Cardiac septum (tissue), 1 donor: ENCODE results near the gene C7orf57. TPM values are rescaled to one million over a fixed set of nuclear protein-coding genes. Genes with fewer than 3 reads are reported as not detected.

ENCODE experiments used
- DNase-seq: peaks from one replicate; pipeline ENCODE4 v3.0.0-alpha.2; 2020; ENCODE audit warnings: low spot score
- intact Hi-C: fragments of 100-400 bp; cut with DNase I; formaldehyde crosslinking; loops from one replicate; pipeline ENCODE4 v1.14.0; 2022
- total RNA-seq: library from RNA; stranded (reverse); fragmentation: NEBNext Ultra II Directional; extraction: Animal tissue kit (Norgen Biotek cat#: 25700); gene quantifications from one replicate; pipeline ENCODE4 v1.2.1, GENCODE V29; 2021
- donor health status: DM: no; HTN: no; CAD: no.

The C7orf57 gene
- total RNA-seq, 1 donor from 2014 or later: not detected

DNA sequence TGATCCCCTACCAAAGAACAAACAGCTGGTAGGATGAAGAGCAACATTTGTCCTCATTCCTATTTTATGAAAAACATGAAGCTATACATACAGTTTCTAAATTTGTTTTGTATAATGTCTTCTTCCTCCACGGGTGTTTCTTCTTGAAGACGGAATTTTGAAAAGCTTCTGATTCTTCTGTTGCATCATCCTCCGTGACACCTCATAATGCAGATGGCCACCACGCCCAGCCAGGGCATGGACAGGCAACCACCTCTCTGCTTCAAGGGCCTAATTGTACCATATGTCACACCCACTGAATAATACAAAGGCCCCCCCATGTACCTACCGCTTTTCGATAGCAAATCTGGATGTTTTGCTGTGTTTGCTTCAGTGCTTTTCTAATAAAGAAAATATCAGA lies 6.4 kb upstream of the C7orf57 start, which contains the start of gene SUN3:
SUN3 (minus strand) TSS at position 170 of the 400 bp plus-strand sequence; CDS start at position 1, 169 bp downstream.
- intact Hi-C loops: no loop called here
- DNase-seq: no peak

GRCh38 chr7:48031111-48031510 lies 4.2 kb upstream of the C7orf57 start:
- intact Hi-C loops: no loop called here
- DNase-seq: no peak

GRCh38 chr7:48033922-48034321 lies 1.4 kb upstream of the C7orf57 start:
- no peak for DNase-seq
- intact Hi-C loops: no loop called here

GRCh38 chr7:48035967-48036478 lies 680 bp downstream of the C7orf57 start:
- intact Hi-C loops: loop anchor here (5.0 kb wide), 2 partner anchors 44 to 51 kb away; partner anchors contain the start of gene UPP1
- no peak for DNase-seq

- DNase-seq: no peak
- intact Hi-C loops: loop anchor here (5.0 kb wide), 2 partner anchors 47 to 48 kb away; partner anchors contain the start of gene UPP1
Measured at GRCh38 chr7:48038815-48039506, 3.6 kb downstream of the C7orf57 start.

- intact Hi-C loops: no loop called here
- DNase-seq: no peak
Measured at GRCh38 chr7:48040944-48041652, 5.8 kb downstream of the C7orf57 start.

GRCh38 chr7:48041653-48041970 lies 6.3 kb downstream of the C7orf57 start:
- DNase-seq: no peak
- intact Hi-C loops: no loop called here

GRCh38 chr7:48042216-48042615 lies 6.9 kb downstream of the C7orf57 start:
- intact Hi-C loops: no loop called here
- DNase-seq: no peak

DNA sequence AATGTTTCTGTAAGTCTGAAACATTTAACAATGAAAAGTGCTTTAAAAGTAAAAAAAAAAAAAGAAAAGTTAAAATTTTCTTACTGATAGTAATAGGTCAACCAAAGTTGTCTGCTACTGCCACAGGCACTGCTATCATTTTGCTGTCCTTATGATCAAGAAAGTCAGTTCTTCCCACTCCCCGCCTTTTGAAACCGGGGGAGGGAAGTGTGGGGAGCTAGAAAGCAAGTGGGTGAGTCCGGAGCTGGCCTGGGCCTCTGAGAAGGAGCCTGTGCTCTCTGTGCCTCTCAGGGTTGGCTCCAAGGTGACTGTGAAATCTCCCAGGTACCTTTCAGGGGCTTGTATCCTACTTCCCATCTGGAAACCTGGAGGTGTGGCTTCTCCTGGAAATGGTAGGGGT lies 7.3 kb downstream of the C7orf57 start:
- intact Hi-C loops: no loop called here
- DNase-seq: no peak

DNA sequence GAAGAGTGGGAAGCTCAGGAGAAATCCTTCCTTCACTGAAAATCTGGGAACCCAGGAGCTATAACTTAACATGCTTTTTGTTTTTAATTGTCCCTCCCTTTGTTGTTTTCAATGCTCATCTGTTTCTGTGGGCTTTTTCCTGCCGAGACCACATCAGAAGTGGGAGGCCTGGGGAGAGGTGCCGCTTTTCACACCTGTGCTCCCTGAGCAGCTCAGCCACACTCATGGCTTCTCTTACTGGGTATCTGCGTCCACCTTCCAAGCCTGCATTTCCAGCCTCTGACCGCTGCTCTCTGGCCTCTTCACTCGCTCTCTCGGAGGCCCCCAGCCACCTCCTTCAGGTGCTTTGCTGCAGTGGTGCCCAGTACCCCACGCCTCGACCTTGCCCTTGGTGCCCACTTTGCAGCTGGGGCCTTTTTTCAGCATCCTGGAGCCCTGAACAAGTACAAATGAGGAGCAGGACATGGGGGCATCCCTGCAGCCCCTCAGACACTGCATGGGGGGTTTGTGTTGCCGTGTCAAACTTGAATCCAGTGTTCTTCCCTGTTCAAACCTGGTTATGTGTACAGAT lies 9.9 kb downstream of the C7orf57 start:
- no peak for DNase-seq
- intact Hi-C loops: no loop called here

- no peak for DNase-seq
- intact Hi-C loops: no loop called here
Measured at GRCh38 chr7:48046458-48046857, 11.1 kb downstream of the C7orf57 start.

DNA sequence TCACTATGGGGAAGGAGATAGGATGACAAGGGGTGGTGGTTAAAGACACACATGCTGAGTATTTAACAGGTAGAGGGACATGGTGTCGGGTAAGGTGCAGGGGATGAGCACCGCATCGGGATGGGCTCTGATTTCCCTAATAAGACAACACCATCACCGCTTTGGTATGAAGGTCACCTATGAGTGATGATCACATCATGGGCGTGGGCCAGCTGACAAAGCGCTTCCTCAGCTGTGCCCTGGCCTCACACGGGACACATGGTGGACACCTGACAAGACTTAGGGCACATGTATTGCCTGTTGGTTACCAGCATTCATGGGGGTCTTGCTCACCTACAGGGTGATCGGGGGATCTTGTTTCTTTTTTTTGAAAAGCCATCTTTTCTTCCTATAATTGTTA lies 12.8 kb downstream of the C7orf57 start:
- intact Hi-C loops: no loop called here
- DNase-seq: no peak

GRCh38 chr7:48049850-48050249 lies 14.5 kb downstream of the C7orf57 start:
- intact Hi-C loops: no loop called here
- no peak for DNase-seq

GRCh38 chr7:48052748-48053147 lies 17.4 kb downstream of the C7orf57 start:
- intact Hi-C loops: no loop called here
- no peak for DNase-seq

- no peak for DNase-seq
- intact Hi-C loops: no loop called here
Measured at GRCh38 chr7:48053736-48054135, 18.4 kb downstream of the C7orf57 start.

DNA sequence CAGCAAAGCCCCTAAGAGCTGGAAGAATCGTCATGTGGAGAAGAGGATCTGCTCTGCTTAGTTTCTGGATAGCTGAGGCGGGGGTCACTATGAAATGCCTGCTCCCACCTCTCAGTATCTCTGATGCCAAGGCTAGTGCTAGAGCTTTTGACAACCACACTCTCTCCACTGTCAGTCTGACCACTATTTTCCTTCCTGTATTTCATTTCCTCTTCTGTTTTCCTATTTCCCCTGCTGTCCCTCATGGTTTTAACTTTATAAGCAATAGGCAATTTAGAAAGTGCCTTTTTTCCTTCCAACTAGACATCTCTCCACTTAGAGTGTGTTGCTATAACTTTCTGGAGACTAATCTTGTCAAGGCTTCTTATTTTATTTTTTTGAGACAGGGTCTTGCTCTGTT lies 23.6 kb downstream of the C7orf57 start:
- DNase-seq: no peak
- intact Hi-C loops: no loop called here

DNA sequence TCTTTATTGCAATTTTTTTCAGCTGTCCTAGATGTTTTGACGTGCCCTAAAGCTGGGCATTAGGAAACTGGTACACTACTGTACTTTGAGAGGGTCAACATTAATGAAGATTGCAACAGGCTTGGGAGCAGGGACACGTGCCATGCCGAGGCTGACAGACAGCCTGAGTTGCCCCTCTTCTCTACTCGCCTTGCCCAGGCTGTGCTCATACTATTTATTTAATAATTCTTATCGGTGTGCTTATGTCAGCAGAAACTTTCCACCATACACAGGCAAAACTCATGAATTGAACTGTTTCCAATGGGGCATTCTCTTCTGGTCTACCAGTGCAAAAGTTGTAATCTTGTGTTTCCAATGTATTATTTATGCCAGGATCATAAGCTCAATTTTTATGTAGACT lies 24.4 kb downstream of the C7orf57 start:
- no peak for DNase-seq
- intact Hi-C loops: no loop called here

GRCh38 chr7:48063985-48064384 lies 28.6 kb downstream of the C7orf57 start:
- intact Hi-C loops: no loop called here
- no peak for DNase-seq

DNA sequence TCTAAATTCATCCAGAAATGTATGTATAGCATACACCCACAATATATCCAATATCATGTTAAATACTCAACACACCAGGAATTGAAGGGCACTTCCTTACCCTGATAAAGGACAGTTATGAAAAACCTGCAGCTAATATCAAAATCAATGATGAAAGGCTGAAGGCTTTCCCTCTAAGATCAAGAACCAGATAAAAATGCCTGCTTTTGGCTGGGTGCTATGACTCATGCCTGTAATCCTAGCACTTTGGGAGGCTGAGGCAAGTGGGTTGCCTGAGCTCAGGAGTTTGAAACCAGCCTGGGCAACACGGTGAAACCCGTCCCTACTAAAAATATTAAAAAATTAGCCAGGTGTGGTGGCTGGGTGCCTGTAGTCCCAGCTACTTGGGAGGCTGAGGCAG lies 32.1 kb downstream of the C7orf57 start:
- no peak for DNase-seq
- intact Hi-C loops: no loop called here

DNA sequence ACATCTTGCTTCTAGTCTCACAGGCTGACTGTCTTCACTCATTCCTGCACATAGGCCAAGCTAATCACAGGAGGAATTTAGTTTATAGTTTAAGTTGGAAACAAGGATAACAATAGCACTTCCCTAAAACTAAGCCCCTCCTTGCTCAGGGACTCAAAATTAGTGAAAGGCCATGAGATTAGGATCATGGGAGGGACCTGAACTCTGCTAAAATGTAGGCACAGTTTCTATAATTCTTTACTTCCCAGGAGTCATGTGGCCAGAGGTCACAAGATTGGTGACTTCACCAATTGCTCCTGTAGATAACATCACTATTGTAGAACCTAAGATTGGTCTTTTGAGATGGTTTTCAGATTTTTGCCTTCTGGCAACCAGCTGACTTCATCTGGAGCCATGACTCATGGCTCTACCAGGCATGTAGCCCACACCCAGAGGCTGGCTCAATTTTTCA lies 38.9 kb downstream of the C7orf57 start:
- no peak for DNase-seq
- intact Hi-C loops: no loop called here

DNA sequence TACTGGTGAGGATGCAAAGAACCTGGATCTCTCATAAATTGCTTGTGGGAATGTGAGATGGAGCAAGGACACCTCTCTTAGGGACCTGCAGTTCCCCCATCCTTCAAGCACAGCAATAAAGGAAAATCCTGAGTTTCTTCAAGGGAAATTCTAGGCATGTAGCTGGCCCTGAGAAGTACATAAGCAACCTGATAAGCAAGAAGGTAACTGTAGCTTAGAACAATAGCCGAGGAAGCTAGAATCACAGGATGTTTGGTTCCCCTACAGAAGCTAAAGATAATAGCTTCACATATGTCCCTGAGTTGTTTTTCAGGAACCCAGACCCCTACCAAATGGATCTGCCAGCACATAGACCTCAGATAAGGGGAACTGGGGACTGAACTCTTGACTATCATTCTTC lies 42.1 kb downstream of the C7orf57 start:
- intact Hi-C loops: no loop called here
- no peak for DNase-seq
